D721Med (cell line): ENCODE measurements around the gene TENM4.

Experiments
- DNase-seq: peaks from one replicate; pipeline ENCODE4 v3.0.0; 2011; ENCODE audit warnings: low spot score; ENCODE audit not compliant: insufficient read length
- FAIRE-seq: peaks from 2 replicates; lab custom pipeline; 2011; peaks lifted over from hg19 to GRCh38; lab: Jason Lieb, UNC
- TF ChIP-seq, protein P1 (sequence below): IDR thresholded peaks from 2 replicates; pipeline ENCODE4 v1.5.1; 2012; ENCODE audit warnings: mild to moderate bottlenecking, control low read depth; ENCODE audit not compliant: insufficient read depth; ENCODE audit errors: missing control alignments

TENM4 gene

DNA sequence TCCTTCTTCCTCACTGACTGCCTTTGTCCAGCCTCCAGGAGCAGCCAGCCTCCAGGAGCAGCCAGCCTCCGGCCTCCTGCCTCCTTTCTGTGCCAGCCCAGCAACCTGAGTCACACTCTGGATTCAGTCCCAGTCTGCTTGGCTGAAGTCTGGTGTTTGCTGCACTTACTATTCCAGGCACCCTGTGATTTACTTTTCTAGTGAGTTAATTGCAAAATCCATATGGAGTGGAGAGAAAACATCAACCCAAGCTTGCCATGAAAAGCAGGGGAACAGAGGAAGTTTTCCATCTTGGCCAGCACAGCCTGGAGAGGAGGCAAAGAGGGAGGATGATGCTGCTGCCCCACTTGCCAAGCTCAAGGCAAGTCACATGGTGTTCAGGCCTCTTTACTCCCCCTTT, 400.5 kb downstream of the TENM4 start:
- TF ChIP-seq, protein P1, sequence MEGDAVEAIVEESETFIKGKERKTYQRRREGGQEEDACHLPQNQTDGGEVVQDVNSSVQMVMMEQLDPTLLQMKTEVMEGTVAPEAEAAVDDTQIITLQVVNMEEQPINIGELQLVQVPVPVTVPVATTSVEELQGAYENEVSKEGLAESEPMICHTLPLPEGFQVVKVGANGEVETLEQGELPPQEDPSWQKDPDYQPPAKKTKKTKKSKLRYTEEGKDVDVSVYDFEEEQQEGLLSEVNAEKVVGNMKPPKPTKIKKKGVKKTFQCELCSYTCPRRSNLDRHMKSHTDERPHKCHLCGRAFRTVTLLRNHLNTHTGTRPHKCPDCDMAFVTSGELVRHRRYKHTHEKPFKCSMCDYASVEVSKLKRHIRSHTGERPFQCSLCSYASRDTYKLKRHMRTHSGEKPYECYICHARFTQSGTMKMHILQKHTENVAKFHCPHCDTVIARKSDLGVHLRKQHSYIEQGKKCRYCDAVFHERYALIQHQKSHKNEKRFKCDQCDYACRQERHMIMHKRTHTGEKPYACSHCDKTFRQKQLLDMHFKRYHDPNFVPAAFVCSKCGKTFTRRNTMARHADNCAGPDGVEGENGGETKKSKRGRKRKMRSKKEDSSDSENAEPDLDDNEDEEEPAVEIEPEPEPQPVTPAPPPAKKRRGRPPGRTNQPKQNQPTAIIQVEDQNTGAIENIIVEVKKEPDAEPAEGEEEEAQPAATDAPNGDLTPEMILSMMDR: no peak
- FAIRE-seq (no peak), DNase-seq (no peak)

DNA sequence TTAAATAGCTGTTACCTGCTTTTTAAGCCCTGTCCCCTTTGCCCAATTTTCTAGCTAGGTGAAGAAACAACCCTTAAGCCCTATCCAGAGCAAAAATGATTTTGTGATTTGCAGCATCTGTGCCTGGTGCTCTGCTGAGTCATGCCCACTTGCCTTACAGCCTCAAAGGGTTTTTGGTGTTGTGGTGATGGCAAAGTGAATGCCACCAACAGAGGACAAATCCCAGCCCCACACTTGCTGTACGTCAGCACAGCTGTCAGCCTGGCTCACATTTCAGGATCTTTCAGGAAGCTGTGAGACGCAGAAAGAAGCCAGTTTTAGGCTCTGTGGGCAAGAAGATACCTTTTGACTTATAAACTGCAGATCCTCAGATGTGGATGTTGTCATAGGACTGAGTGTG, 401.7 kb downstream of the TENM4 start:
- DNase-seq (no peak), FAIRE-seq (no peak)
- TF ChIP-seq, protein P1: no peak

DNA sequence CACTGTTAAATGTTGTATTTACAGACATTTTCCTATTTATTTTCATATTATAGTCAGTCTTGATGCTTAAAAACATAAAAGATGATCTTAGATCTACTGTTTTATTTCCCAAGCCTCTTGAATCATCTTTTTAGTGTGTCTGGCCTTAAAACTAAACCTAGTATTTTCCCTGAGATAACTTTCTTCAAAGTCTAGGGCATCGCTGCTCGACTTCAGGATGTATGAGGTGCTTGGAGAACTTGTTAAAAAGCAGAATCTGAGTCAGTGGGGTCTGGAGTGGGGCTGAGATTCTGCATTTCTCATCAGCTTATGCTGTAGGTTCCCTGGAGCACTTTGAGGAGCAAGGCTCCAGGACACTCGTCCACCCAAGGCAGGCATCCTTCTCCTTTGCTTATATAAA, 404.9 kb downstream of the TENM4 start:
- FAIRE-seq (no peak), DNase-seq (no peak)
- TF ChIP-seq, protein P1: no peak

DNA sequence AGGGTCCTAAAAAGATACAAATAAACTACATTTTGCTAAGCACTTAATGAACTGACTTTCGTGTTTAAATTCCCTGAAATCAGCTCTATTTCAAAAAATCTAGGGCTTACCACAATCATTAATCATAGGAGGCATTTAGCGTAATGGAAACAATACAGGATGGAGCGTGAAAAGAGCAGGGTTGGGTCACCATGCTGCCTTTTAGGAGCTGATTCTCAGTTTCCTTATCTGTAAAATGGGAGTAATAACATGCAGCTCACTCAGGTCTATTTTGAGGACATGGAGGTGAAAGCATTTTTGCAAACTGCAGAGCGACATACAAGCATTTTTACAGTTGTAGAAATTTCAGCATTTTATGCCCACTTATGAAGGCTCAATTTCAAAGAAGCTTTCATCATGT, 407.0 kb downstream of the TENM4 start:
- TF ChIP-seq, protein P1: no peak
- no peak for FAIRE-seq

DNA sequence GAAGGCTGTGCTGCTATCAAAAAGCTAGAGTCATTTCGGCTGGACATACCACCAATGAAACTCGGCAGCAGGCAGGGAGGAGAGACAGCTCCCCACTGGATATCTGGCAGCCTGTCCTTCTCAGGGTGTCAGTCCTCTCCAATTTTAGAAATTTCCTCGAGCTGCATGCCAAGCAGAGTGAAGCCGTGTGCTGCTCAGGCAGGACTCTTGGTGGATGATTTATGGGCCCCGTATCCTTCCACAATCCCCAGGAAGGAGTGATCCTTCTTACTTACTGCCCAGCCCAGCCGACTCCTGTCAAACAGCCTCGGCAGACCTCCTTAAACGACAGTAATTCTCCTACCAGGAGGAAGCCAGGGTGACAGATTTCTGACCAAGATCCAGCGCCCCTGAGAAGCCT, 410.4 kb downstream of the TENM4 start:
- FAIRE-seq: no peak
- TF ChIP-seq, protein P1: no peak
- DNase-seq: no peak

More for the DNA sequence above, 407.0 kb downstream of the TENM4 start:
- no peak for DNase-seq

DNA sequence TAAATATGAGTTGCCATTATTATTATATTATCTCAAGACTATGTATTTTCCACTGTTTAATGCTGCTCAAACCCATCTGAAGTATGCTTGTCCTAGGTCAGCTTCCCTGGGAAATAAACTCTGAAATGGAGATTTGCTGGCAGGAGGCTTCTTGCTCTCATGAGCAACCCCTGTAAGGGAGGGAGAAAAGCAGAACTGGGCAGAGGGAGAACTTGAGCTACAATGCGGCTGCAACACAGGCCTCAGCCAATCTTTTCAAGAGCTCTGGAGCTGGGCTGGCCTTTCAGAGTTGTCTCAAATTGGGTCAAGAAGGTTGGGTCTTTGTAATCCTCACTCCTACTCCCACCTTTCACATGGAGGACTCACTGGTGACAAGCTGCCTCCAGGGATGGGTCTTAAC, 412.6 kb downstream of the TENM4 start:
- FAIRE-seq: no peak
- no peak for DNase-seq
- TF ChIP-seq, protein P1: no peak

DNA sequence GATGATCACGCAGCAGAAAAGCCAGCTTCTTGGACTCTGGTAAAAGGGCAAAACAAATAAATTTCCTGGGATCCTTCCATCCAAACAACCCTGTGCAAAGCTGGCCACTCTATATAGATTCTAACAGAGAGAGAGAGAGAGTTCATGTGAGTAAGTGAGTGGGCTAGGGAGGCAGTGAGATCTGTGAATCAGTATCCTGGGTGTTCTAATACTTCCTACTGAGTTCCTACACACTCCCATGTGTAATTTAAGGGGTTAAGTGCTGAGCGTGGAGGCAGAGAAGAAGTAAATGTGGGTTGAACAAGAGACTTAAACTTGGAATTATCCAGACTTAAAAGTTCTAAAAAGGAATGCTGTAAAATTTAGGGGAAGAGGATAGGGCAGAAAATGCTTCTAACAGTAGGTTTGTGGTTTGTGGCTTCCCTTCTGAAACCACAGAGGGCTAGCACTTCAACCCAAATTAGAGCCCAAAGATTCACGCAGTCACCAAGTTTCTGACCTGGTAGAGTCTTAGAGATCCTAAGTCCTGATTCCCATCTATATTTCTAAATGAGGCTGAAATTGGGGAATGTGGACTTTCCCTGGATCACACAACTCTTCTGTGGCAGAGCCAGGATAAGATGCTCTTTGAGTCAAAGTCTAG, 413.9 kb downstream of the TENM4 start:
- DNase-seq: no peak
- no peak for FAIRE-seq

More for the DNA sequence above, 413.9 kb downstream of the TENM4 start:
- TF ChIP-seq, protein P1: no peak
